Pancreas (tissue), 10 donors: ENCODE data around the gene PRR15L. TPM values are rescaled to one million over a fixed set of nuclear protein-coding genes. Genes with fewer than 3 reads are reported as not detected.
"Not testable (repeated sequence)": the region's sequence is repeated elsewhere in the genome, so short reads cannot be mapped to it uniquely, and the experiment has no call there.

Experiments used
- ATAC-seq, 4 donors: fragments of 200-7000 bp; cut with Tn5 transposase; one replicate each; pipeline versions ENCODE4 v1.8.0 to v1.9.1; 2020; ENCODE audit warnings: mild to moderate bottlenecking in 4 of 4, moderate library complexity in 4 of 4
- DNase-seq, 6 donors: peaks; one replicate each; pipeline ENCODE4 v3.0.0-alpha.2; 2020
- FAIRE-seq: peaks from 2 replicates; lab custom pipeline; 2012; peaks lifted over from hg19 to GRCh38; lab: Jason Lieb, UNC
- H3K27ac ChIP-seq, 4 donors: fragments of 200-600 bp; sonication (generic); 1 replicate in 3 of 4; 2 replicates in 1 of 4; pipeline versions ENCODE4 v1.5.0 to v1.8.0; 2020
- H3K27me3 ChIP-seq, 4 donors: fragments of 200-600 bp; one replicate each; pipeline ENCODE4 v1.8.0; 2021
- H3K36me3 ChIP-seq, 3 donors: fragments of 200-600 bp; sonication (generic) in 1 of 3; one replicate each; pipeline versions ENCODE4 v1.5.0 to v1.8.0; 2020 to 2021
- H3K4me1 ChIP-seq, 3 donors: fragments of 200-600 bp; one replicate each; pipeline ENCODE4 v1.8.0; 2021
- H3K4me3 ChIP-seq, 4 donors: fragments of 200-600 bp; sonication (generic) in 2 of 4; one replicate each; pipeline versions ENCODE4 v1.5.0 to v1.8.0; 2020 to 2021
- H3K9me3 ChIP-seq, 4 donors: fragments of 200-600 bp; one replicate each; pipeline ENCODE4 v1.8.0; 2021
- CTCF ChIP-seq, 4 donors: fragments of 200-600 bp; sonication (generic) in 3 of 4; IDR thresholded peaks; one replicate each; pipeline versions ENCODE4 v1.5.0 to v1.8.0; 2021; ENCODE audit warnings: antibody characterized with exemption in 4 of 4
- WGBS, 2 donors: extraction: QIAGEN DNeasy Blood & Tissue Kit; methylation state at CpG; one replicate each; pipeline ENCODE4 v1.1.7; 2013; 5-methylcytosine and 5-hydroxymethylcytosine counted together
- intact Hi-C, 3 donors: fragments of 100-400 bp; cut with DNase I; formaldehyde crosslinking; loops; one replicate each; pipeline versions ENCODE4 v1.11.1 to v1.14.2; 2022
- polyA plus RNA-seq, 2 donors: library from polyadenylated mRNA; stranded (reverse); fragments of 200-250 nt; gene quantifications; one replicate each; pipeline ENCODE4 v1.2.3, GENCODE V29; 2013
- total RNA-seq, 6 donors: library from RNA; stranded (reverse); fragmentation: NEBNext Ultra II Directional in 4 of 6; extraction: Animal tissue kit (Norgen Biotek cat#: 25700) in 4 of 6; gene quantifications; one replicate each; pipeline versions ENCODE4 v1.2.1 to v1.2.4, GENCODE V29; 2021 to 2023
- donor health status: healthy with polysubstance abuse.
- donor health status: DM: no; HTN: no; CAD: no; lungs with moderate emphysema.
- donor health status: DM: no; HTN: no; CAD: no.
- donor health status: control.
- donor health status: control.
- donor health status: Bipolar disorder and iron deficiency.
- donor health status: DM: yes; HTN: yes; CAD: no.
- donor health status: DM: no; HTN: no; CAD: no.
- donor health status: DM: no; HTN: no; CAD: no.
- donor health status: DM: yes; HTN: yes; CAD: no.

Gene PRR15L
- total and polyA plus RNA-seq, 8 donors, result 26.6 to 68.6 (median 49.8) TPM

GRCh38 chr17:47937941-47938340, 19.7 kb downstream of the PRR15L start:
- intact Hi-C loops, result no loop called here
- Histone ChIP-seq H3K27ac (no peak overlapping the region), H3K36me3 (no peaks in the 10 kb centered on the region), H3K4me3 (no peak overlapping the region), H3K27me3 (no peaks in the 10 kb centered on the region), H3K4me1 (peaks cover 0 to 13% (median 0%) of the 10 kb centered on the region in 3 donors), H3K9me3 (no peaks in the 10 kb centered on the region)
- no peak for TF ChIP-seq CTCF (IDR thresholded peaks at IDR 0.05)
- ATAC-seq, result no peak
- WGBS, 2 donors, result 92 to 94% methylated on average over 5 of the region's 5 CpGs
- DNase-seq, result no peak
- FAIRE-seq, result no peak

- no peak for TF ChIP-seq CTCF (IDR thresholded peaks at IDR 0.05)
- Histone ChIP-seq H3K27me3 (no peaks in the 10 kb centered on the region), H3K4me1 (peaks cover 0 to 4% (median 0%) of the 10 kb centered on the region in 3 donors), H3K27ac (no peak overlapping the region), H3K9me3 (no peaks in the 10 kb centered on the region), H3K36me3 (no peaks in the 10 kb centered on the region), H3K4me3 (no peak overlapping the region)
- DNase-seq (no peak), ATAC-seq (no peak), FAIRE-seq (no peak)
- intact Hi-C loops, result no loop called here
- WGBS, 2 donors, result 77 to 83% methylated on average over 5 of the region's 5 CpGs
These were observed 21.7 kb downstream of the PRR15L start for GRCh38 chr17:47935961-47936360.

- 66 to 79% methylated on average over 3 of the region's 3 CpGs for WGBS, 2 donors
- H3K36me3 ChIP-seq, FAIRE-seq, H3K27ac ChIP-seq, H3K27me3 ChIP-seq, H3K4me1 ChIP-seq, H3K4me3 ChIP-seq, ATAC-seq, H3K9me3 ChIP-seq, DNase-seq, intact Hi-C loops: not testable (repeated sequence)
These were observed 22.2 kb downstream of the PRR15L start for GRCh38 chr17:47935468-47935867.

GRCh38 chr17:47934856-47935255, 22.8 kb downstream of the PRR15L start:
- TF ChIP-seq CTCF (IDR thresholded peaks at IDR 0.05), result no peak
- Histone ChIP-seq H3K9me3 (no peaks in the 10 kb centered on the region), H3K4me1 (no peaks in the 10 kb centered on the region), H3K36me3 (no peaks in the 10 kb centered on the region), H3K27ac (no peak overlapping the region), H3K4me3 (no peak overlapping the region), H3K27me3 (no peaks in the 10 kb centered on the region)
- intact Hi-C loops, result no loop called here
- no peak for ATAC-seq
- DNase-seq, result no peak
- FAIRE-seq, result no peak
- 92 to 93% methylated on average over 1 of the region's 1 CpG for WGBS, 2 donors

GRCh38 chr17:47931848-47932247, 25.8 kb downstream of the PRR15L start:
- Histone ChIP-seq H3K27ac (no peak overlapping the region), H3K9me3 (no peaks in the 10 kb centered on the region), H3K36me3 (peaks cover 0 to 9% (median 0%) of the 10 kb centered on the region in 3 donors), H3K4me1 (no peaks in the 10 kb centered on the region), H3K27me3 (no peaks in the 10 kb centered on the region), H3K4me3 (no peak overlapping the region)
- intact Hi-C loops, result no loop called here
- ATAC-seq, result no peak
- 78% methylated on average over 4 of the region's 4 CpGs for WGBS, 2 donors
- no peak for TF ChIP-seq CTCF (IDR thresholded peaks at IDR 0.05)
- no peak for DNase-seq
- FAIRE-seq, result no peak
